HG02970 (cell line): ENCODE data around the gene COX4I1.

Experiments
- ATAC-seq: cut with Tn5 transposase; IDR thresholded peaks from one replicate; pipeline ENCODE4 v1.9.1; 2021; ENCODE audit warnings: mild to moderate bottlenecking, moderate library complexity, moderate number of reproducible peaks; ENCODE audit not compliant: unreplicated experiment, low FRiP score

The COX4I1 gene

DNA sequence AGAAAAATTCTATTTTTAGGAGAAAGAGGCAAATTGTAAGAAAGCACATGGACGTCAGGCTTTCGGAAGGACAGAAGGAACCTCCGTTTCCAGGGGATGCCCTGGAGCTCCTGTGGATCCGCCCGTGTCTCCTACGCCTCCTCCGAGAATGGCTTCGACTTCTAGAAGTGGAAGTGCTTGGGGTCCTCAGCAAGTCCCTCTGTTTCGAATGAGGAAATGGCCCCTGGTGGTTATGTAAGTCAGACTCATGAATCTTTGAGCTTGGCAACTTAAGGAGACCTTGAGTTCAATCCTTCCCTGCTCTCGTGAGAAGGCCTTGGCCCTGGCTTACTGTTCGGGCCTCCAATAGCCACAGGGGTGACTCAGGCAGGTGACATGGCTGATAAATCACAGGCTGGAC, 38.9 kb downstream of the COX4I1 start:
- ATAC-seq: no peak

DNA sequence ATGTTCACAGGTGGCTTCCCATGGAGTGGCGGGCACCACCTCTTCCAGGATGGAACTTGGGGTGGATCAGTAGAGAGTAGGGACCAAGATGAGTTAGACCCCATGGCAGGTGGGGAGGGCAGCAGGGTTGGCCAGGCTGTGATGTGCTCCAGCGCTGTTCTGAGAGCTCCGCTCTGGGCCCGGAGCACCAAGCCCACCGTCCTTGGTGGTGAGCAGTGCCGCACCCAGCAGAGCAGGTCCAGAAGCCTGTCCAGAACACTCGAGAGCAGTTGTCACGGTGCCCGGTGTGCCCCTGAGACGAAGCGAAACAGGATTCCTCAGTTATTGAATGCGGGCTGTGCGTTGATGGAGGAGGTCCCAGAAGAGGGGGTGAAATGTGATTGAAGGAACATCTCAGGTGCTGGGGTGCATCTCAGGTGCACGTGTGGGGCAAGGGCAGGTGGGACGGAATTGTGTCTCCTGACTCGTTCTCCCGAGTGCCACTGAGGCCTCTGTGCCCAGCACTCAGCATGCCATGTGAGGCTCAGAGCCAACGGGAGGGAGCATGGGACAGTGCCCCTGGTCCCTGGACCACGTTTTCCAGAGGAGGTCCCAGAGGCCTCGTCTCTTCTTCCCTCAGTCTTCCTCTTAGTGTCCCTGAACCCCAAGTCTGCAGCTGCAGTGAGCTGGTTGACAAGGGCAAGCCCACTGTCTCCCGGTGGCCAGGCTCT, 39.5 kb downstream of the COX4I1 start:
- ATAC-seq: no peak

DNA sequence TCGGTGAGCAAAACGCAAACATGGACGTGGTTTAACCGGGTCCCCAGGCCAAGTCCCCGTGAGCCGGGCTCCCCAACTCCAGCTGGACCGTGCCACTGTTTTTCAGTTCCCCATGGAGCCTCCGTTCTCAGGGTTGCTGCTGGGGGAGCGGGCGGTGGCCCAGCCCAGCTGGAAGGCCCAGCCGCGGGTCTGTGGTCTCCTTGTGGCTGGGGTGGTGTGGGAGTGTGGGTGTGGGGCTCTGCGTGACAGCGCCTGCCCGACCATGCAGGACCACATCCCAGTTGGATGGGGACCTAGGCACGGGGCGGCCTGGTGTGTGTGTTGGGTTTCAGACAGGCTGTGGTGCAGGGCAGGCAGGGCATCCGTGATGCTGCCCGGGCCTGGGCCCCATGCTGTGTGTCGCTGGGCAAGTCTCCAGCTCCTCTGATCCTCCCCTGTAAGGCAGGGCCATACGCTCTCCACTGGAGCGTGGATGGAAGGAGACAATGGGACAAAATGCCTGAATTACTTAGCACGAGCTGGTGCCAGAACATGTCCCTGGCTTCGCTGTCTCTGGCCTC, 40.3 kb downstream of the COX4I1 start:
- ATAC-seq: no peak

DNA sequence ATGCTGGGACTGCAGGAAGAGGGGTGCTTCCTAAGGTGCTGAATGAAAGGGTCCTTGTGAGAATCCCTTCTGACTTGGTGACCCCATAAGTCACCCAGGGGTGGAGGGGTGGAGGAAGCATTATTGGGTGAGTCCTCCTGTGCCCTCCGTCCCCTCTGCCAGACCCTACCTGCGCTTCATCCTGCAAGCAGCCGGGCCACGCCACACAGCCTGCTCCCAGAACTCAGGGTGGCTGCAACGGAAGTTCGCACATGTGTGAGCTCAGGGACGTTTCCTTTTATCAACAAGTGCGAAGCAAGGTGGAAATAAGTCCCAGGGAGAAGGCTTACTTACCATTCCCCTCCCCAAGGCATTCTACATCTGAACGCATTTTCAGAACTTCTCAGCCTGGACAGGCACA, 40.9 kb downstream of the COX4I1 start:
- no peak for ATAC-seq

DNA sequence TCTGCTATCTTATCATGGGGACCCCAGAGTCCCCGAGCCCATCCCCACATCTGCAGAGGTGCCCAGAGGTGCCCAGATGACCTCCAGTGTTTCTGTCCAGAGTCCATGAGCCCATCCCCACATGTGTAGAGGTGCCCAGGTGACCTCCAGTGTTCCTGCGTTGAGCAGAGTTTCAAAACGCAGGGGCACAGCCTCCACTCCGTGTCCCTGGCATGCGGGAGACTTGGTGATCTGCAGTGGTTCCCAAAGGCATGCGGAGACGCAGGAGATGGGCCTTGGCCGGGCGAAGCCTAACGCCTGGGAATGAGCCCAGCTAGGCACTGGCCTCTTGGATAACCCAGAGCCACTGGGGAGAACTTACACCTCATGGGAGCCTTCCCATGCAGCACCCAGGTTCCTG, 41.3 kb downstream of the COX4I1 start:
- no peak for ATAC-seq

DNA sequence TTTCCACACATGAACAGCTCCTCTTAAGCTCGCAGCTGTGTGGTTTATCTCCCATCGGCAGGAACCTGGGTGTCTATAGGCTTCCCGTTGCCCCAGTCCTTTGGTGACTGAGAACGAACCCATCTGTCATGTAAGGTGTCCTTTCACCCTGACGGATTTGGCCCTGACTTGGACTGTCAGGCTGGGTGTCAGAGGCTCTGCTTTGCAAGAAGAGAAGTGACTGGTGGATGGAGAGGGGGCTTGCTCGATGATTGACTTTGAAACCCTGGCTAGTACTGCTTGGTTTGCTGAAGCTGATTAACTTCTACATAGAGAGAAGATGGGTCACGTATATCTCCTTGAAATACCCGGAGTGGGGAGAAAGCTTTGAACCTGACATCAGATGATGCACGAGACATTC, 42.9 kb downstream of the COX4I1 start:
- ATAC-seq: no peak

DNA sequence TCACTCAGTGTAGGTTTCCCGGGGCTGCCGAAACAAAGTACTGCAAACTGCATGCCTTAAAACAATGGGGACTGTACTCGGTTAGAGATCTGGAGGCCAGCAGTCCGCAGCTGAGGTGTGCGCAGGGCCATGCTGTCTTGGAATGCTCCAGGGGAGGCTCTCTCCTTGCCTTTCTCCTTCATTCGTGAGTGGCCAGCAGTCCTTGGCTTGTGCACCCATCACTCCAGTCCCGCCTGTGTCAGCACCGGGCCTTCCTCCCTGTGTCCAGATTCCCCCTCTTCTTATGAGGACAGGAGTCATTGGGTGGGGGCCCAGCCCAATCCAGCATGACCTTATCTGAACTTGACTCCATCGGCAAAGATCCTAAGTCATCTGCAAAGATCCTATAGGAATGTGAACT, 43.4 kb downstream of the COX4I1 start:
- no peak for ATAC-seq

DNA sequence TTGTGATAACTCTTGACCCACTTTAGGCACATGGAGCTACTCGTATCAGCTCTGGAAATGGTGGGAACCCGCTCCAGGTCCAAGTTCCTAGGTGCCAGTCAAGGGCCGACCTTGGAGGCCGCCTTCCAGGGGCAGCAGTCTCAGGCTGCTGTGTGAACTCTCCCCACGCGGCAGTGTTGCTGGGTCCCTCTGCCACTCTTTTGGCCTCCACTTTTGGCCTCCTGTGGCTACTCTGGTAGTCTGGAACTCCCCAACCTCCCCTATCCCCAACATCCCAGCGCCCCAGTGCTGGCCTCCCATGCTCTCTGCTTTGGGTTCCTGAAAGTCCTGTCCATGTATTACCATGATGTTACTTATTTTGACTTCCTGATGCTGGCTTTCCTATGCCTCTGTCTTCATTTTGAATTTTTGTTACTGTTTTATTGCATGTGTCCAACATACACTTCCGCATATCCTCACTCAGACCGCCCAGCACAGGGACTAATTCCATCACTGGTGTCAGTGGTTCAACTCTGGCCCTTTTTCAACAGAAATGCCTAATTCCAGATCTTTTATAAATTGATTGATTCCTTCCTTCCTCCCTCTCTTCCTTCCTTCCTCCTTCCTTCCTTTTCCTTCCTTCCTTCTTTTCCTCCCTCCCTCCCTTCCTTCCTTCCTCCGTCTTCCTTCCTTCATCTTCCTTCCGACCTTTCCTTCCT, 44.1 kb downstream of the COX4I1 start:
- ATAC-seq: no peak

DNA sequence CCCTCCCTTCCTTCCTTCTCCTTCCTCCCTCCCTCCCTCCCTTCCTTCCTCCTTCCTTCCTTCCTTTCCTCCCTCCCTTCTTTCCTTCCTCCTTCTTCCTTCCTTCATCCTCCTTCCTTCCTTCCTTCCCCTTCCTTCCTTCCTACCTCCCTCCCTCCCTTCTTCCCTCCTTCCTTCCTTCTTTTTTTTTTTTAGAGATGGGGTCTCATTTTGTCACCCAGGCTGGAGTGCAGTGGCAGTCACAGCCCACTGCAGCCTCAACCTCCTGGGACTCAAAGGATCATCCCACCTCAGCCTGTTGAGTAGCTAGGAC, 44.6 kb downstream of the COX4I1 start:
- no peak for ATAC-seq

DNA sequence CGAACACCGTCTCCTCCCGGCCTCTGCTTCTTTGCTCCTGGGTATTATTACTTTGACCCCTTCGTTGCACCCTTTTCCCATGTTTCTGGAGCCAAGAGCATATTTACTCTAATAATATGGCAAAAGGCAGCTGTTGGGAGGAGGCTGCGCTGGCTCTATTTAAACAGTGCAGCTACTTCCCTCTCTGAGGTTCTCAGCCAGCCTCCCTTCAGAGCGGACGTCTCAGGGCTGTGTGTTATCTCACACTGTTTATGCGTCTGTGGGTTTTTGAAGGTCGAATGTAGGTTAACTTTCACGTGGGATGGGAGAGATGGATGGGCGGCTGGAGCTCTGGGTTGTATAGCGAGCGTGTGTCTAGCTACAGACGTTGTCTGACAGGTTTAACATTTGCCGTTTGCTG, 45.3 kb downstream of the COX4I1 start:
- ATAC-seq: no peak

DNA sequence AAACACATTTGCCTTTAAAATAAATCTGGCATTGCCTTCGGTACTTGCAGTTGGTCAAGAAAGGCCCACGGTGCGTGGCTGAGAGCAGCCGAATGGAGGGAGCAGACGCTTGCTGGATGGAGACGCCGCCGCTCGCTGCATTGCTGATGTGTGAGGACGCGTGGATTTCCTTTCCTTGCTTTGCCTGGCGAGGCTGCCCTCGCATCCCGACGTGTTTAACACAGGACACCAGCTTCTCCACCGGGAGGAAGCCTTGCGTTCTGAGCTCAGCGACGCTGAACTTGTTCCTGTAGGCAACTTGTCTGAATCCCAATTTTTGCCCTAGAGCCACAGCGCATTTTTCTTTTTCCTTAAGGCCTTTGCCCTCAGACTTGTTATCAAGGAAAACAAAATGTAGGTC, 45.8 kb downstream of the COX4I1 start:
- ATAC-seq: no peak

DNA sequence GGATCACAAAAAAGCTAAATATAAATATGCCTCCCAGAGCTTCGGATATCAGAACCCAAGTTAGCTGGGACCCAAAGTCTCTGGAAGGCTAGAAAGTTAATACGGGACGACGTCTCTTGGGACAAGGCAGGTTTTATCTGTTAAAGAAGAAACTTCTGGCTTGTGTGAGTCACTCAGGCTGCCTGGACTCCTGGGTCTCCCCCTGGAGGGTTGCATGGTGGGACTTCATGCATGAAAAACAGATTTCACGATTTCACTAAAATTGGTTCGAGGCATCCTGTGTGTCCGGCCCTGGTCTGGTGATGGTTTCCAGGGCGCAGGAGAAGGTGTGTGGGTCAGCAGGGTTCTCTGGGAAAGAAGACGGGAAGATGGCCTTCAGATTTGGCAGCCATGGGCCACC, 47.0 kb downstream of the COX4I1 start:
- ATAC-seq: no peak

DNA sequence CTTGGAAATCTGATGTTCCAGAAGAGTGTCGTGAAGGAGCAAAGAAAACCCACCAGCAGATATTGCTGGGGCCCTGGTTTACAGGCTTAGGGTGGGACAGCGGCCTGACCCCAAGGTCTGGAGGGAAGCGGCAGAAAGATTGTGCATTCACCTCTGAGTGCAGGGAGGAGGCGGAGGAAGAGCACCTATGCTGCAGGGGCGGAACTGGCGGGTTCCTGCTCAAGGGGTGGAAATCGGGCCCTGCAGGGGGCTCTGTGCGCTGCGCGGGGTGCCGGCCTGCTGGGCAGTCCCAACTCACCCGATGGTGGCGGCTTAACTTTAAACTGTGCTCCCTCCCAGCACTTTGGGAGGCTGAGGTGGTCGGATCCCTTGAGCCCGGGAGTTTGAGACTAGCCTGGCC, 47.5 kb downstream of the COX4I1 start:
- no peak for ATAC-seq

DNA sequence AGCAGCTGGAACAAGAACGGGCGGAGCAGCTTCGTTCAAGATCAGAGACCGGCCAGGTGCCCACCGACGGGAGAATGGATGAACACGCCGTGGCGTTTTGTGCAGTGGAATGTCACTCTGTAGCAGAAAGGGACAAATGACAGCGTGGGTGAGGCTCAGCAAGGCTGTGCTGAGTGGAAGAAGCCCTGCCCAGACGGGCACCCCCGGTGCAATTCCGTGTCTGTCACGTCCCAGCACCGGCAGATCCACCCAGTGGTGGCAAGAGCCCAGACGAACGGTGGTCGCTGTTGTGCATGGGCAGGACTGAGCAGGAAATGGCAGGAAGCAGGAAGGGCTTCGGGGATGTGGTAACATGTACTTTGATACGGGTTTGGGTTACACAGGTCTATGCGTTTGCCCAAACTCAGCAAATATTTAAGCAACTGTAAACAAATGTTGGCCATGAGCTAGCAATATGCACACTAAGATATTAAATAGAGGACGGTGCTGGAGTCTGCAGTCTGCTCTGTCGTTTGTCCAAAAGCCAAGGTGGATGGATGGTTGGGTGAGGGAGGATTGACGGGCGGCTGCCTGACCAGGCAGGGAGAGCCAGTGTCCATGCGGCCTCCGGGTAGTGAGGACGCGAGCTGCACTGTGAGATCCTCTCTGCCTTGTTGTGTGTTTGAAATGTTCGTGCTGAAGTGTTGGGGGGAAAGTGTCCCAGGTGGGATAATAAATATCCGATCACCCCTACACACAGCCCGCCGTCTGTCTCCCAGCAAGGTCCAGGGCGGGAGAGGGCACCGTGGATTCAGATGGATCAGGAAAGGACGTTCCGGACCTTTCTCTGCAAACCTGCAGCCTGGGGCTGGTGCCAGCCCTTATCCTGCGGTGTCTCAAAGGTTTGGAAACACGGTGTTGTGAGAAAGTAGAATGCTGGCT, 48.4 kb downstream of the COX4I1 start:
- no peak for ATAC-seq

DNA sequence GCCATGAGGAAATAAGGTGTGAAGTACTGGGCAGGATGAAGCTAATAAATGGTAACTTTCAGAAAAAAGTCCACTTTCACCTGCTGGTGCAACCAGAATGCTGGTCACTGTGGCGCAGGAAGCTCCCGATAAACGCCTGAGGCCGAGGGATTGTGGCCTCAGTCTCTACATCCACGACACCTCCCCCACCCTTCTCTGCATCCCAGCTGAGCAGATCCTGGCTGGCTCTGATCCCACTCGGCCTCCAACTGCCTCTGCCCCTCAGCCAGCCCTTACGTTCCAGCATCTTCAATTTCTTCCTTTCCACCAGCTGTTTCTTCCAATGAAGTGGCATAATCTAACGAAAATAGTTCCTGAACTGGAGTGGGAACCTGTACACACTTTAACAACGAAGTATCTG, 49.5 kb downstream of the COX4I1 start:
- ATAC-seq: no peak

DNA sequence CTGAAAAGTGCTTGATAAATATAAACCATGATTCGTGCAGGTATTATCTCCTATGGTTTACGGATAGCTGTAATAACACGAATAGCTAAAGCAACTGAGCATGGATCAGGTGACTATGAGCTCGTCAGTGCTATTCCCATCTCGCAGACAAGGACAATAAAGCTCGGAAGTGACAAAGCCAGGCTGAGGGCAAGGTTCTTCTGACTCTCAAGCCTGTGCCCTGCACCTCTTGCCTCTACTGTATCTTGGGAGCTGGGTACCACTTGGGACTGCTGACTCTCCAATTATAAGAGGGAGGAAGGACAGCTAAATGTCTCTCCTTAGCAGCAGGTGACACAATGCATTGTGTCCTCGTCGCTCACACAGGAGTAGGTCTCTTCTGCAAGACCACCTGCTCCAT, 49.9 kb downstream of the COX4I1 start:
- ATAC-seq: no peak

DNA sequence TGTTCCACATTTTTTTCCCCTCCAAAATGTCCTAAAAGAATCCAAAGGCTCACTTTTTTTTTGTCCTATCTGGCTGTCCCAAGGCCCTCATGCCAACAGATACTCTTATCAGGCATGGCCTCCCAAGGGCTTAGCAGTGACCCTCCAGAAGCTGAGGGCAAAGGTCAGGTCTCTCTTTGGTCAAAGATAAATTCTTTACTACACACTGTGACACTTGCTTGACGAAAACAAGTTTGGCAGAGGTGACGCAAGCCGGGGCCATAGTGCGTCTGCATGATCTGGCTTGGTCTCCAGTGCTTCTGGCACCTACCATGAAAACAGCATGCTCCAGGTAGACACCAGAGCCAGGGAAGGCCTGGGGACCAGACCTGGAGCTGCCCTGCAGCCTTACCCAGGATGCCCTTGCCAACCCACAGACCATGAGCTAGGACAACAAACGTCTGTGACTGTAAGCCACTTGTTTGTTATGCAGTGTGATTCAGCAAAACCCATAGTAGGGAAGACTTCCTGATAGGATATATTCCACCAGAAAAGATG, 50.9 kb downstream of the COX4I1 start:
- no peak for ATAC-seq

DNA sequence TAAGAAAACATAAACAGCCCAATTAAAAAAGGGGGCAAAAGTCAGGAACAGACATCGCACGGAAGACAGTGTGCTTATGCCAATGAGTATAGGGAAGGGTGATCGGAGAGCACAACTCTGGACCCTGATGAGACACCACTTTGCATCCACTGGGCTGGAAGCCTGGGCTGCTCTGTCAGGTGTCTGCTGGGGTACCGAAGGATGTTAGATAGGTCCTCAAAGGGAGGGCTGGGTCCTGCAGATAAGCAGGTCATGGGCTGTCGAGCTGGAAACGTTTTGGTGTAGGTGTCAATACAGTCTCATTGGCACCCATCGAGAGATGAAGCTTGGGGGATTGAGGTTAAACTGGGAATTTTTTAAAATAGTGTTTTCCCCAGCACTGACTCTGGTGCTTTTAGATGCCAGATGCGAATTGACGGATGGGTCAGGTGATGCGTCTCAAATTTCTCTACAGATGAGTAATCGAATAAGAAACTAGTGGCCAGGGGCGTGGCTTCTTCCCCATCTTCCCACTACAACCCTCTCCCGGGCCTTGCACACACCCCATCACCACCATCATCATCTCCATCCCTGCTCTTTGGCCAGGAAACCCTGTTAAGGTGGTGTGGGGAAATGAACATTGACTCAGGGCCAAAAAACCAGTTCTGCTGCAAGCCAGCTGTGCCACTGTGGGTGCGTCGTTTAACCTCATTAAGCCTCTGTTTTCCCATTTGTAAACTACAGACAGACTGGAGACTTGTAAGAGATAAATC, 51.7 kb downstream of the COX4I1 start:
- no peak for ATAC-seq

DNA sequence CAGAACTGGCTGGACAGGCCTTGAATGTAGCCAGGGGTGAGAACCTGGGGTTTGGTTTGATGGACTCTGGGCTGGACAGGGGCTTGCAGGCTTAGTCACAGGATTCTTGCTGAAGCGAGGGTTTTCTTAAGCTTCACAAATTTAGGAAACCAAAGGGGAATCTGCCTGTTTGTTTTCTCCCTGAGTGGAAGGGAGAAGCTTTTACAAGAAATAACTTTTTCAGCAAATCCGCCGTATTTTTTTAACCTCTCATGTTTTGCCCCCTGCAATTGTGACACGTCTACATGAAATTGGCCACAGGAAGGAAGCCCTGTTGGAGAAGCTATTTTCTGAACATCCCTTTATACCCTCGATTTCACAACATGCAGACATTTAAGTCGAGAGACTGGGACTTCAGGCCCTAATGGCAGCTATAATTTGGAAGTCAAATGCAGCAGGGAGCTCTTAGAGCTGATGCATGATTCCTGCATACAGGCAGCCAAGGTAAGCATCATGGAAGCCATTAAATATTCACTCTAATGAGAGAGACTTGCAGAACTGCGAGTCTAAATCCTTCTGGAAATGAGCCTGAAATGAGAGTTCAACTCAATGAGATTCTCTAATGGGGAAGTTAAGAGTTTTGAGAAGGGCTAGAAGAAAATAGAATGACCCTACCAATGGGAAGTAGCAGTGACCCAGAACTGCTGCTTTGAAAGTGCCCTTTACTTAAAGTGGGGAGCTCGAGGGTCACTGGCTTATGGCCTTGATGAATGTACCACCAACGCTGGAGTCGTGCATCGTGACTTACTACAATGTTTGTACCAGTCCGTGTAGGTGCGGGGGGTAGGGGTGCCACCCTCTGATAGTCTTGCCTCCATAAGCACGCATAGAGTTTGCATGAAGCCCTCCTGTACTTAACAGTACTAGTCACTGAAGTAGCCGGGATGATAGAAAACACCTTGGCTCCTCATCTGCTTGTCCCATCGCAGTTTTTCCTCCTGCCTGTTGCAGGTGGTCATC, 54.4 kb downstream of the COX4I1 start:
- no peak for ATAC-seq
